Bronchial smooth muscle cell (primary cell): ENCODE results near the gene LCORL. TPM values are rescaled to one million over a fixed set of nuclear protein-coding genes. Genes with fewer than 3 reads are reported as not detected.

Source experiments
- total RNA-seq: library from RNA; depleted of rRNA; stranded (reverse); fragments of >200 nt; gene quantifications from 2 replicates; pipeline ENCODE4 v1.2.1, GENCODE V29; 2014

Gene LCORL
- 6.5 and 6.7 TPM in 2 replicates for total RNA-seq

GRCh38 chr4:18021720-18022571, at the start of gene LCORL:
Gene LCORL (minus strand): TSS chr4:18021755. CDS start chr4:18021751, 4 bp downstream.

GRCh38 chr4:17810260-17811077, 211.1 kb downstream of the LCORL start, which contains the start of the genes DCAF16 and NCAPG:
Gene DCAF16 (minus strand): TSS chr4:17810757. CDS start chr4:17804141, 6,616 bp downstream.
Gene NCAPG (plus strand): TSS chr4:17810979. CDS start chr4:17811078, 99 bp downstream.

Other genes starting within 250 kb of the LCORL start
- not detected in 2 replicates for gene FAM184B, start 240.1 kb downstream of the LCORL start, total RNA-seq
- gene DCAF16, start 211.0 kb downstream of the LCORL start, total RNA-seq, result 11.3 and 17.5 TPM in 2 replicates
- gene NCAPG, start 210.8 kb downstream of the LCORL start, total RNA-seq, result 1.4 and 4.7 TPM in 2 replicates